ENCODE data around the gene FXN.

DNA sequence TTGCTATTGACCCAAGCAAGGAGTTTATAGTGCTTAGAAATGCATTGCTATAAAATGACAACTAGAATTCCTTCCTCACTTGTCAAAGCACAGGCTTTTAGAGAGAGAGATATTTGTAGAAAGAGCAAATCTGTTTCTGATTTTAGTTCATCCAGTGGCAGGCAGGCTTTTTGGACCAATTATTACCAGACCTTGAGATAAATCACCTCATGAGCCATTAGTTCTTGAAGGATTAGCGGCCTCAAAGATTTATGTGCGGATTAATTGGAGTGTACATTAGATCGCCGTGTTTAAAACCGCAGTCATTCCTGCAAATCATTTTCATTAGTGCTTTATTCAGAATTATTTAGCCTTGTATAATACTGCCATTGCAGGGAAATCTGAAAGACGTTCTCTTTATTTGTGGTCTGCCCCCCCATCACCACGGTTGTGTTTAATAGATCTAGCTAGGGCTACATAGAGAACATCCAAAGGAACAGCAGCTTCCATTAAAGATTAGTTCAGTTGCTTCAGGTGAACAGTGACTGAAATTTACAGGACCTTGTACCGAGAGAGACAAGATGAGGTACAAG lies 109.7 kb downstream of the FXN start:
- TF ChIP-seq POLR2A (IDR thresholded peaks at IDR 0.05; ENCODE audit: low read length) (no peak), GATA1 (IDR thresholded peaks at IDR 0.05; ENCODE audit: low read depth, low read length) (no peak)
